GM21526 (cell line): Measurements from ENCODE around the gene SPAG16.

Source experiments
- ATAC-seq: cut with Tn5 transposase; IDR thresholded peaks from one replicate; pipeline ENCODE4 v1.9.1; 2021; ENCODE audit warnings: moderate library complexity; ENCODE audit not compliant: unreplicated experiment, low FRiP score

Gene SPAG16

GRCh38 chr2:214126135-214126534 is 841.9 kb downstream of the SPAG16 start:
- no peak for ATAC-seq

- no peak for ATAC-seq
These were observed 842.9 kb downstream of the SPAG16 start for GRCh38 chr2:214127170-214127569.

DNA sequence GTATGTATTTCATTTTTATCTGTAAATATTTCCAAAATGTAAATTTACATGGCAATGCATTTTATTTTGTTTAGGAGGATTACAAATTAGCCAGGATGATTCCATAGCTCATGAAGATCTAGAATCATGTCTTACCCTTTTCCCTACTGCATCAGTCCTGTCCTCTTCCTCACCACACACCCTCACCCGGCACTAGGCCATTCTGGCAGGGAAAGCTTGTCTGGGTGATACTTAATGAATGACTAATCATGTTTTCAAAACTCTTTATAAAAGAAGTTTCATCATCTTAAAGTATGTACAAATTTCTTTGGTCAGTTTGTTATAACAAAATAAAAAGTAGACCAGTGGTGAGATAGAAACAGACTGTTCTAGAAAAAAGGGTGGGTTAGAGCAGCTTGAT is 843.3 kb downstream of the SPAG16 start:
- ATAC-seq, result no peak

DNA sequence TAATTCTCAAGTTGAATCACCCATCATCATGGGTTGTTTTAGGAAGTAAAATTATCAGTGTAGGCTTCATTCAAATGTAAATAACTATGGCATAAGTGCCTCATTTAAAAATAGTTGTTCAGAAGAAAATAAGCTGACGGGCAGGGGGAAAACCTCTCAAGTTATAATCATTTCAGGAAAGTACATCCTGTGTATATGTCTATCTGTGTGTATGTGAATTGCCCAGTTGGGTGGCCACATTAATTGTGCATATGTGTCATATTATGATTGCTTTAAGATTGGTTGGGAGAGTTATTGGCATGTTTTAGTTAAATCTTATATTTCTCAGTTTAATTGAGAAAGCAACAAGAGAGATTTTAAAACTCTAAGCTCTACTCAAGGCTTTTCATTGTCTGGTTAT is 843.8 kb downstream of the SPAG16 start:
- no peak for ATAC-seq

- ATAC-seq, result no peak
These were observed 845.9 kb downstream of the SPAG16 start for GRCh38 chr2:214130114-214130513.

GRCh38 chr2:214135966-214136365 is 851.7 kb downstream of the SPAG16 start:
- ATAC-seq, result no peak

DNA sequence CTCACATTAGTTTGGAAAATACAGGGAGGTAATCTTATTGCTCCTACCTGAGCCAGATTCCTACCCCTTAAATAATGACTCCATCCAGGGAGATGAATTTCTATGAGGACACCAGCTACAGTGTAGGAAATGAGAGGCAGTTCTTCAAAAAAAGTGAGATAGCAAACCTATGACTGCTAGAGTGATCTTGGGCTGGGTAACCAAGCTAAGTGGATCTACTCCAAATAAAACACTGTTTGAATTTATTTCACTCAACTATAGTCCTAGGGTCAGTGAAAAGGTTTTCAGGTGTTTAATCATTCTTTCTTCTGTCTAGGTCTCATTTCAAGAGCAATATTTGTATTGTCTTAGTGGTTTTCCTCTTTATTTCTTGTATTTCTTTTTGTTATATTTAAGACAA is 854.5 kb downstream of the SPAG16 start:
- ATAC-seq, result no peak

- ATAC-seq, result no peak
These were observed 855.5 kb downstream of the SPAG16 start for GRCh38 chr2:214139630-214140284.

GRCh38 chr2:214156971-214157370 is 872.7 kb downstream of the SPAG16 start:
- no peak for ATAC-seq

DNA sequence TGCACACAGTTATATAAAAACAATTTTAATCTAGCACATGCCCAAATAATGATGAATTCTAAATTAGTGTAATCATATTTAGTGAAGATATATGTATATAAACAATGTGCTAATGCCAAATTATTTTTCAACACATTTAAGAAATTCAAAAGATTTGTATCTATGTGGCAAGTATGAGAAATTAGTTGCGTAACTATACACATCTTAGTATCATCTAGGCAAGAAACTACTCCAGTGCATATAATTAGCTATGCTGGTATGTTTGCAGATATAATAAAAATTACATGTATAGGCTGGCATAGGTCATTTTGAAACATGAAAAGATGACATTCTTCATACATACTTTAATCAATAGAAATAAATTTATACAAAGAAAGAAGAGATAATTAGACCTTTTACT is 874.6 kb downstream of the SPAG16 start:
- no peak for ATAC-seq

DNA sequence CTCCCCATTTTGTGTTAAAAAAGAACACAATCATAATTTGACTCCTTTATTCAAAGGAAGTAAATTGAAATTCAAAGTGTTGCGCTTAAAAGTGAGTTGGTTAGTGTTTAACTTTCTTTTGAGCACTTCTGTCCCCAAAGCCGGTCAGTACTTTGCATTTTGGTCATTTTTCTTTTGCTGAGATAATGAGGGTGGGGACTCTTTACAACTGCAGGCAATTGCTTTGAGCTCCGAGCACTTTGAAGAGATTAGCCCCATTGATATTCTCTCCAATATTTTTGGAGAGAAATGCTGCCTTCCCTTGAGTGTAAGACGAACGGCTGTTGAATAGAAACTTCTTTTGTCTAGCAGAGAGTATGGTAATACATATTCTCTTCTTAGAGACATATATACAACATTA is 885.0 kb downstream of the SPAG16 start:
- ATAC-seq, result no peak

- no peak for ATAC-seq
These were observed 885.5 kb downstream of the SPAG16 start for GRCh38 chr2:214169736-214170135.

DNA sequence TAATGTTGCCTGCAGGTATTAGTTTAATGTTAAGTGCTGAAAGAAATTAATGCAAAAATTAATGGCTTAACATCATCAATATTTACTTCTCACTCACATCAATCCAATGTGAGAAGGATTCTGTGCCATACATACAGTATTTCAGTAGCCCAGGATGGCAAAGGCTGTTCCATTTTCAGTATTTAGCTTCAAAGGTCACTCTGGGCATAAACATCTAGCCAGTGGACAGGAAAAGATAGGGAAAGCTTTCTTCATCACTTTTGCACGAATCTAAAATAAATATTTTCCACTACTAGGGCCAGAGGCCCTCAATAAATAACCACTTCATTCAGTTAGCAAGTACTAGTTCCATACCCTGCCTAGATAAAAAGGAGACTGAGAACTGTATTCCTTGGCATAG is 890.3 kb downstream of the SPAG16 start:
- no peak for ATAC-seq

DNA sequence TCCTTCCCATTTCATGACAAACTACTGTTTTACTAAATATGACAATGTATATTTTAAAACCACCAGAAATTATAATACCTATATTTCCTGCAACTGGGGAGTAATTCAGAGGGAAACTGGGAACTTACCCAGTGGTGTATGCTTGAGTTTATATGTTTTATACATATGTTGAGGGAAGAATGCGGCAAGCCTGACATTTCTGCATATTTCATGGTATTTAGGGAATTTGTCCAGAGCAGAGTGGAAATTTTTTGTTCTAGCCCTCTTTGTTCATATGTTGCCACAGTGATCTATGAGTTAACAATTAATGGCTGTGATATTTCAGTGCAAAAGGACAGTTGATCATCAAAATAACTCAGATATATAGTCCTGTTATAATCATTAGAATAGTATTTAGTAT is 895.8 kb downstream of the SPAG16 start:
- ATAC-seq, result no peak

DNA sequence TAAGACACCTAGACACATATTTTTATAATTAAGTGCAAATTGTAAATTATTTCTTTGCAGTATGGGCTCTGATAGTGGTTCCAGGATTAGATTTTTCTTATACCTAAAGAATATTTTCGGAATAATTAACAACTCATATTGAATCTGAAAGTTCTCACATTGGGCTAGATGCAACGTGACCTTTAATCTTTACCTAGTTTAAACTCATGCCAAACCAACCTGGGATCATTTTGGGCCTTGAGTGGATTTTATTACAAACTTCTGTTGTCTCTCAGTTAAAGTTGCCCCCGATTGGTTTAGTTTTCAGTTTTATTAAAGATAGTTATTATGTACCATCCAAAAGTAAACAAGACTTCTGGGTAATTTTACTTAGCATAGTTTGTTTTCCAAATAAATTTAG is 896.4 kb downstream of the SPAG16 start:
- no peak for ATAC-seq

DNA sequence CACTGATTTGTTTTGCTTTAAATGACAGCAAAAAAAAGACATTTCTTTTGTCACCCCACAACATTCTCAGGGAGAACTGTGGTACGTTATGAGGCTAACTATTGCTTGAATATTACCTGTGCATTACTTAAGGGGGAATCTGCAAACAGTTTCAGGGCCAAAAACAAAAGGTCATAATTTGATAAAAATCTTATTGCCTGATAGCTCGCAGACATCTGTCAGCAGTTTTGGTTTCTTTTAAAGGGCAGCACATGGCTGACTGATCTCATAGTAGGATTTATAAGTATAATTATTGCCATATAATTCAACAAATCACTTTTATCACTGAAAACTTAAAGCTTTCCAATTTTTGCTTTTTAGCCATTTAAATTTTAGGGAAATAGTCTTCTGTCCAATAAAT is 900.2 kb downstream of the SPAG16 start:
- no peak for ATAC-seq

DNA sequence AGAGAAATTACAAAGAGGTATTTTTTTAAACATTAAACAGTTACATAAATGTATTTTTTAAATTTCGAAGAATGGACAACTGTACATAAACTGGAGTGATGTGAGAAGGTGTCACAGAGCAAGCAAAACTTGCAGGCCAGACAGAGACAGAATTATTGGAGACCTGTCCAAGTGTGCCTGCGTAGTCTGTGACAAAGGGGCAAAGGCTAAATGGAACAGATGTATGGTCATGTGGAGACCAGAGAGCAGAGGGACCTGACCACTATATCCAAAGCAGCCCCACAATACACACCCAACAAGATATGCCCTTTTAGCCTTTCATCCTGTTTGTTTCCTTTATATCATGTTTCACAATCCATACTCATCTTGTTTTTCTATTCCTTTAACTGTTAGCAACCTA is 901.3 kb downstream of the SPAG16 start:
- ATAC-seq, result no peak

DNA sequence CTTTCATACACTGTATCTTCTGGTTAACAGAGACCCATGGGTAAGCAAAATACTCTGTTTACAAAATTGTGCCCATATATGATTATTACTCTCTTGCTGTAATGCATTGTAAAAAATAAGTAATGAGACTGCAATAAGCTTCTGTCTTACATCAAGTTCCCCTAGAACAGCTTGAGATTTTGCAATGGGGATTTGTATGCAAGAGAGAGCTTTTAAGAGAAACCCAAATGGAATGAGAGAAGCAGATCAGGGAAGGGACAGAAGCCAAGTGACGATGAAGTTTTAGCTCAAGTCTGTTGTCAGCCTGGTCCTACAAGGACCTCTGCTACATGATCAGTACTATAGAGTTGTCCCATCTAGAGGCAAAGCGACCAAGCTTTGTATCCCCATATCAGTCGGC is 908.4 kb downstream of the SPAG16 start:
- no peak for ATAC-seq

- ATAC-seq, result no peak
These were observed 909.7 kb downstream of the SPAG16 start for GRCh38 chr2:214193943-214194342.

GRCh38 chr2:214196260-214196659 is 912.0 kb downstream of the SPAG16 start:
- no peak for ATAC-seq

GRCh38 chr2:214201892-214202291 is 917.6 kb downstream of the SPAG16 start:
- ATAC-seq, result no peak

GRCh38 chr2:214203214-214203613 is 919.0 kb downstream of the SPAG16 start:
- ATAC-seq, result no peak

- no peak for ATAC-seq
These were observed 919.6 kb downstream of the SPAG16 start for GRCh38 chr2:214203744-214204289.
